ENCODE results near the gene RRP8.

The RRP8 gene

DNA sequence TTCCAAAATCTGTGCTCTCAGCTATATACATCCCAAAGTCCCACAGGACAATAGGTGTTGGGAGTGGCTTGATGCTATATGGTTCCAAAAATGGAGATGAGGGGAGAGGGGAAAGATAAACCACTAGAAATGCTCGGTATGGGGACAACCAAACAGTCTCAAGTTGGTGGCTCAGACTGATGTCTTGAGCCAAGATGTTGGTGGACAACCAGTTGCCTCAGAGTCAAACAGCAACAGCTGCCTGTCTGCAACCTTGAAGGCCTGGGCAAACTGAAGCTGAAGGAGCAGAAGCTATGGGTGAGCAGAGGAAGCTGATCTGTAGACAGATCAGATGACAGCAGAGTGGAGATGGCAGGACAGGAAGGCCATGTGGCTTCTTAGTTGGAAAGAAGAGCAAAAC is 4.0 kb downstream of the RRP8 start:
- no peak for DNase-seq

DNA sequence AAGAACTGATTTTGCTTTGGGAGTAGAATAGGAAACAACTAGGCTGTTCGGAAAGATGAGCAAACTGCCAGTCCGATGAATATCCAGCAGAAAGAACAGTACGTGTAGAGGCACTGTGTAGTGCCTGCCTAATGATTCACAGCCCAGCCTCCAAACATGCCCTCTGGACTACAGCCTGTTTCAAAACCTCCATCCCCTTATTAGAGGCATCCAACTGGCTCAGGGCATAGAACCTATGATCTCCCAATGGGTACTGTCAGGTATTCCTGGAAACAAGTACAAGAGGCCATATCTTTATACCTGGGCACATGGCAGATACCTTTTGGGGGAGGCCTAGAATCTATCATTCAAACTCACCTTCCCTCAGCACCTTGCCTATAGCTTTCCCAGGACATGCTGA is 4.9 kb downstream of the RRP8 start:
- no peak for DNase-seq

- DNase-seq: no peak
Measured at GRCh38 chr11:6596239-6596877, 7.1 kb downstream of the RRP8 start.

DNA sequence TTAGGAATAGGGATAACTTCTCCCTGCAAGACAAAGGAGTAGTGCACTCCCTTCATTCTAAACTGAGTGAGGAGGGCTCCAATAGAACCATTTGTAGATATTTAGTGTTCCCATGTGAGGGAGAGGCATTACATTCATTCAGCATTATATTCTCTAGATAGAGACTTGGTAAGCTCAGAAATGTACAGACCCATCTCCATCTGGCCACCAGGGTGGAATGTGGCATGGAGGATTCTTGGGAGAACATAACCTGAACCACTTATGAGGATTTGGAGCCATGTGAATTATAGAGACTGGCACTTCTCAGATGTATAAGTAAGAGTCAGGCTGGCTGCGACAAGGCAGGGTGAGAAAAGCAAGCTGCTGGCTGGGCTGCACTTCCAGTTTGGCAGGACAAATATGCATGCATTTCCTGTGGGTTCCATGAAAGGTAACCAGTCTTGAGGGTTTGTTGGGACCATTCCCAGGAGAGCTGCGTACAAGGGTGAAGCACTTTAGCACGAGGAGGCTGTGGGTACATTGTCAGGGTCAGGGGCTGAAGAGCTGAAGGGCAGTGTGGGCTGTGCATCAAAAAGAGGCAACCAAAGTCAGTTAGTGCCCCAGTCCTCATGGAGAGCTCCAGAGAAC is 9.2 kb downstream of the RRP8 start:
- no peak for DNase-seq

DNA sequence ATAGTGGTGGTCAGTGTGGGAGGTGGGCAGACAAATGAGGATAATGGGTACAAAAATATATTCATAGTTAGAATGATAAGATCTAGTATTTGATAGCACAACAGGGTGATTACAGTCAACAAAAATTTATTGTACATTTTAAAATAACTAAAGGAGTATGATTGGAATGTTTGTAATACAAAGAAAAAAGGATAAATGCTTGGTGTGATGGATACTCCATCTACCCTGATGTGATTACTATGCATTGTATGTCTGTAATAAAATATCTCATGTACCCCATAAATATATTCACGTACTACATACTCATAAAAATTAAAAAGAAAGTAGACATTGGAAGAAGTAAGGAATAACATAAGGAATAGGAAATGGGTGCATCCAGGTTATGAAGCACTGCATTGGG is 15.4 kb downstream of the RRP8 start:
- no peak for DNase-seq

DNA sequence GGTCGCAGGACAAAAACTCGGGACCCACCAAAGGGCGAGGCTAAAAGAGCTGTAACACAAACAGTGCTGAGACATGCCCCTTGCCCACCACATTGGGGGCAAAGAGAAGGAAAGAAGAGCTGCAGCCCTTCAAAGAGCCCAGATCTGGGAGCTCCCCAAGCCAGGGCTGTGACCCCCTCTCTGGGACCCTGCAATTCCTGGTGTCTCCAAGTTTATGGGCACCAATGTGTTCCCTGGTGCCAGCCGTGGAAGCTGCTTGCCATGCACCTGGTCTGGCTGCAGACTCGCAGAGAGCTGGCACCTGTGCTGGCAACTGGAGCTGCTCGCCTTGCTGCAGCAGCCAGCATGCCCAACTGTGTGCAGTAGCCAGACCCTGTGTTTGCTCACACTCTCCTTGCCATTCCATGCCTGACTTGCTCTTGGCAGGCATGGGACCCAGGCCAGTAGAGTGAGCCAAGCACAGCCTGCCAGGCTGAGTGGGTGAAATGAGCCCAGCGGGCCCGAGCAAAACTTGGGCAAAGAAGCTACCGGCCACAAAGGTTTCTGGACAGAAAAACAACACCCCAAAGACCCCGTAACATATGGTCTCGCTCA is 16.0 kb downstream of the RRP8 start:
- no peak for DNase-seq

- no peak for DNase-seq
Measured at GRCh38 chr11:6586434-6587359, 16.7 kb downstream of the RRP8 start.

- DNase-seq: no peak
Measured at GRCh38 chr11:6584528-6584927, 18.9 kb downstream of the RRP8 start.

DNA sequence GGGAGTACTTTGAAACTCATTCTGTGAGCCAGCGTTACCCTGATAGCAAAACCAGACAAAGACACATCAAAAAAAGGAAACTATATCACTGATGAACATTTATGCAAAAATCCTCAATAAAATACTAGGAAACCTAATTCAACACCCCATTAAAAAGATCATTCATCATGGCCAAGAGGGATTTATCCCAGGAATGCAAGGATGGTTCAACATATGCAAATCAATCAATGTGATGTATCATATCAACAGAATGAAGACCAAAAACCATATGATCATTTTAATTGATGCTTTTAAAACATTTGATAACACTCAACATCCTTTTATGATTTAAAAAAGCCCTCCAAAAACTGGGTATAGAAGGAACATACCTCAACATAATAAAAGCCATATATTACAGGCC is 19.8 kb downstream of the RRP8 start:
- DNase-seq: no peak

GRCh38 chr11:6579681-6580080 is 23.7 kb downstream of the RRP8 start:
- no peak for DNase-seq

DNA sequence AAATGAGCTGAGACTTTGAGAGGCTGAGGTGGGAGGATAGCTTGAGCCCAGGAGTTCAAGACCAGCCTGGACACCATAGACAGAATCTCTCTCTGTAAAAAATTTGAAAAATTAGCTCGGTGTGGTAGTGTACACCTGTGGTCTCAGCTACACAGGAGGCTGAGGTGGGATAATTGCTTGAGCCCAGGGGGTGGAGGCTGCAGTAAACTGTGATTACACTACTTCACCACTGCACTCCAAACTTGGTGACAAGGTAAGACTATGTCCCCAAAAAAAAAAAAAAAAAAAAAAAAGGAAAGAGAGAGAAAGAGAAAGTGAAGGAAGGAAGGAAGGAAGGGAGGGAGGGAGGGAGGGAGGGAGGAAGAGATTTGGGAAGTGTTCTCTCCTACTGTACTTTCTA is 25.3 kb downstream of the RRP8 start:
- DNase-seq: no peak

- DNase-seq: no peak
Measured at GRCh38 chr11:6576471-6577373, 26.7 kb downstream of the RRP8 start.

DNA sequence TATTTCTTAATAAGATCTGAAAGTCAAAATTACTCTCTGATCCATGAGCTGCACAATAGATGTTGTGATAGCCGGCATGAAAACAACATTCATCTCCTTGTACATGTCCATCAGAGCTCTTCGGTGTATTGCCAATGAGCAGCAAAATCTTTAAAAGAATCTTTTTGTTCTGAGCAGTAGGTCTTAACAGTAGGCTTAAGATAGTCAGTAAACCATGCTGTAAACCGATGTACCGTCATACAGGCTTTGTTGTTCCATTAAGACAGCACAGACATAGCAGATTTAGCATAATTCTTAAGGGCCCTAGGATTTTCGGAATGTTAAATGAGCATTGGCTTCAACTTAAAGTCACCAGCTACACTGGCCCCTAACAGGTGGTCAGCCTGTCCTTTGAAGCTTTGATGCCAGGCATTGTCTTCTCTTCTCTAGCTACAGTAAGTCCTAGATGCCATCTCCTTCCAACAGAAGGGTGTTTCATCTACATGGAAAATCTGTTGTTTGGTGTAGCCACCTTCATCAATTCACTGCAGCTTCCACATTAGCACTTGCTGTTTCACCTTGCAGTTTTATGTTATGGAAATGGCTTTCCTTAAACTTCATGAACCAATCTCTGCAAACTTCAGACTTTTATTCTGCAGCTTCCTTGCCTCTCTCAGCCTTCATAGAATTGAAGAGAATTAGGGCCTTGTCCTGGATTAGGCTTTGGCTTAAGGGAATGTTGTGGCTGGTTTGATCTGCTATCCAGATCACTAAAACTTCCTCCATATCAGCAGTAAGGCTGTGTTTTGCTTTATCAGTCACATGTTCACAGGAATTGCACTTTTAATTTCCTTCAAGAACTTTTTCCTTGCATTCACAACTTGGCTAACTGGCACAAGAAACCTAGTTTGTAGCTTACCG is 28.4 kb downstream of the RRP8 start:
- DNase-seq: no peak

GRCh38 chr11:6572215-6572614 is 31.2 kb downstream of the RRP8 start:
- peak; percentile 53 for DNase-seq

- no peak for DNase-seq
Measured at GRCh38 chr11:6571434-6572008, 31.9 kb downstream of the RRP8 start.

DNA sequence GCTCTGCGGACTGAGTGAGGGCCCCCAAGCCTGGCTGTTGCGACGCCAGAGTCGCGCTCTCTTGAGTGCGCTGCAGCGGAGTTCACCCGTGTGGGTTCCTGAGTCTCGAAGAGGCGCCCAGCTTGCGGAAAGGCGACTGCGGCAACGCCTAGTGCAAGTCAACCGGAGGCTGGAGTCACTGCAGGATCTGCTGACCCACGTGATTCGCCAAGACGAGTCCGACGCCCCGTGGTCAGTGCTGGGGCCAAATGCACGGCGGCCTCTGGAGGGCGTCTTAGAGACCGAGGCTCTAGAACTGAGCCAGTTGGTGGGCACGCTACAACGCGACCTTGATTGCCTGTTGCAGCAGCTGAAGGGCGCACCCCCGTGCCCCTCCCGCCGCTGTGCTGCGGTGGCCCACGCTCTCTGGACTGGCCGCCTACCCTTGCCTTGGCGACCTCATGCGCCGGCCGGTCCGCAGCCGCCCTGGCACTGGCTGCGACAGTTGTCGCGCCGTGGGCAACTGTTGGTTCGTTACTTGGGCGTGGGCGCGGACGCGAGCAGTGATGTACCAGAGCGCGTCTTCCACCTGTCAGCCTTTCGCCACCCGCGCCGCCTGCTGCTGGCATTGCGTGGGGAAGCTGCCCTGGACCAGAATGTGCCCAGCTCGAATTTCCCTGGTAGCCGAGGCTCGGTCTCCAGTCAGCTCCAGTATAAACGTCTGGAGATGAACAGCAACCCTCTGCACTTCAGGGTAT is 32.6 kb downstream of the RRP8 start:
- DNase-seq: no peak

DNA sequence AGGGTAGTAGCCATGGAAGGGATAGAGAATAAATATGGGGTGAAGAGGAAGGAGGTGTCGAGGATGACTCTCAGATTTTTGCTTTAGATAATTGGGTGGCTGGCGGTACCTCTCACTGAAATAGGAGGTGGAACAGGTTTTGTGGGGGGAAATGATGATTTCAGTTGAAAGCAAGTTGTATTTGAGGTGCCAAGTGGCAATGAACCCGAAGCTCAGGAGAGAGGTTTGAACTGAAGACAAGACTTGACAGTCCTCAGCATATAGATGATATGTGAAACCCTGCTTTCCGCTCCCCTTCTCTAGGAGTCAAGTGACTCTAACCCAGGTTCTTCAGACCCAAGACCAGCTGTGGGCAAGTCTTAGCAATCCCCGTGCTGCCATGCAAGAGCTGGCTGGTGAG is 33.7 kb downstream of the RRP8 start:
- no peak for DNase-seq

- DNase-seq: peak; percentile 47
Measured at GRCh38 chr11:6568191-6568918, 35.1 kb downstream of the RRP8 start.

DNA sequence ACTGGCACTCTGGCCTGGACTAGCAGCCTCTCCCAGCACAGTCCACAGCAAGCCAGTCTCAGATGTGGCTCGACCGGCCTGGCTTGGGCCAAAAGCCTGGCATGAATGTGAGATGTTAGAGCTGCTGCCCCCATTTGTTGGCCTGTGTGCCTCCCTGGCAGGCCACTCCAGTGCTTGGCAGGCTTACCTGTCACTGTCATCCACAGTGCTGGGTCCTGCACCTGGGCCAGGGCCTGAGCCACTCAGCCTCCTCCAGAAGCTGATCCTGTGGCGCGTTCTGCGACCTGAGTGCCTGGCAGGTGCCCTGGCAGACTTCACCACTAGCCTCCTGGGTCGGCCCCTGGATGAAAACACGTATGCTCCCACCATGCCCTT is 36.1 kb downstream of the RRP8 start:
- no peak for DNase-seq
